Spleen (tissue), 7 donors: ENCODE measurements around the gene EHMT1.

Experiments used
- CTCF ChIP-seq, 11 experiments: fragments of 200-600 bp in 7 of 11; fragments of 450-650 bp in 4 of 11; sonication (generic) in 4 of 11; IDR thresholded peaks in 8 of 11; conservative IDR thresholded peaks in 3 of 11; 1 replicate in 7 of 11; 2 replicates in 4 of 11; pipeline versions ENCODE4 v1.4.0 to v1.8.0; 2016 to 2021; ENCODE audit warnings: antibody characterized with exemption in 11 of 11, inconsistent platforms in 4 of 11, mild to moderate bottlenecking in 1 of 11
- POLR2A ChIP-seq, 3 donors: fragments of 450-650 bp; IDR thresholded peaks; one replicate each; pipeline ENCODE4 v1.5.1; 2017; ENCODE audit warnings: antibody characterized with exemption in 3 of 3, mild to moderate bottlenecking in 1 of 3
- POLR2AphosphoS5 ChIP-seq, 3 donors: sonication (generic); formaldehyde crosslinking; IDR thresholded peaks; one replicate each; pipeline ENCODE4 v1.5.1; 2017; ENCODE audit warnings: antibody characterized with exemption in 3 of 3
- donor health status: DM: no; HTN: no; CAD: no; lungs with moderate emphysema.
- donor health status: DM: no; HTN: no; CAD: no.
- donor health status: DM: no; HTN: no; CAD: no.

- no peak for TF ChIP-seq CTCF (IDR thresholded peaks at IDR 0.05 in 8 of 11, conservative IDR thresholded peaks at IDR 0.05 in 3 of 11)
- no peak for TF ChIP-seq POLR2A (IDR thresholded peaks at IDR 0.05)
- TF ChIP-seq POLR2AphosphoS5 (IDR thresholded peaks at IDR 0.05), result no peak
These were observed 66.4 kb downstream of the EHMT1 start for GRCh38 chr9:137685035-137685740.
